PC-3 (cell line): ENCODE measurements around the gene TTC8.

Experiments
- CTCF ChIP-seq: fragments of 300-600 bp; sonication (generic); conservative IDR thresholded peaks from 2 replicates; pipeline ENCODE4 v1.5.1; 2017; ENCODE audit warnings: antibody characterized with exemption, low read depth, mild to moderate bottlenecking, low read length
- EZH2 ChIP-seq: fragments of 300-600 bp; sonication (generic); IDR thresholded peaks from one replicate; pipeline ENCODE4 v1.6.1; 2017; ENCODE audit warnings: antibody characterized with exemption, mild to moderate bottlenecking, low read length; ENCODE audit not compliant: unreplicated experiment
- EZH2phosphoT487 ChIP-seq: fragments of 300-600 bp; sonication (generic); IDR thresholded peaks from 2 replicates; pipeline ENCODE4 v1.6.1; 2018; ENCODE audit warnings: mild to moderate bottlenecking, antibody characterized with exemption, low read length, borderline replicate concordance

- TF ChIP-seq EZH2phosphoT487 (no peak), EZH2 (no peak), CTCF (no peak)
Measured at GRCh38 chr14:88852632-88853031, 28.2 kb downstream of the TTC8 start.
